BE2C (cell line): ENCODE data around the gene SH3BGRL3.
A peak's percentile ranks its signal among the peaks of the same experiment; 100 is the strongest.

Experiments used
- DNase-seq: peaks from one replicate; pipeline ENCODE4 v3.0.0-alpha.2; 2020
- H3K27me3 ChIP-seq: fragments of 250-450 bp; sonication (Bioruptor Pico); 2 replicates; pipeline ENCODE4 v1.5.1; 2020; ENCODE audit warnings: mild to moderate bottlenecking
- H3K36me3 ChIP-seq: fragments of 250-450 bp; sonication (Bioruptor Pico); 2 replicates; pipeline ENCODE4 v1.5.1; 2020; ENCODE audit warnings: mild to moderate bottlenecking
- H3K4me1 ChIP-seq: fragments of 250-450 bp; sonication (Bioruptor Pico); 2 replicates; pipeline ENCODE4 v1.5.1; 2020
- H3K4me3 ChIP-seq: 2 replicates; pipeline ENCODE4 v1.5.1; 2011; ENCODE audit warnings: low read depth, low read length
- H3K9me3 ChIP-seq: fragments of 250-450 bp; sonication (Bioruptor Pico); 2 replicates; pipeline ENCODE4 v1.5.1; 2020
- TF ChIP-seq, protein P1 (sequence below): IDR thresholded peaks from 2 replicates; pipeline ENCODE4 v1.5.1; 2012; ENCODE audit warnings: mild to moderate bottlenecking, low read depth, low read length

SH3BGRL3 gene

DNA sequence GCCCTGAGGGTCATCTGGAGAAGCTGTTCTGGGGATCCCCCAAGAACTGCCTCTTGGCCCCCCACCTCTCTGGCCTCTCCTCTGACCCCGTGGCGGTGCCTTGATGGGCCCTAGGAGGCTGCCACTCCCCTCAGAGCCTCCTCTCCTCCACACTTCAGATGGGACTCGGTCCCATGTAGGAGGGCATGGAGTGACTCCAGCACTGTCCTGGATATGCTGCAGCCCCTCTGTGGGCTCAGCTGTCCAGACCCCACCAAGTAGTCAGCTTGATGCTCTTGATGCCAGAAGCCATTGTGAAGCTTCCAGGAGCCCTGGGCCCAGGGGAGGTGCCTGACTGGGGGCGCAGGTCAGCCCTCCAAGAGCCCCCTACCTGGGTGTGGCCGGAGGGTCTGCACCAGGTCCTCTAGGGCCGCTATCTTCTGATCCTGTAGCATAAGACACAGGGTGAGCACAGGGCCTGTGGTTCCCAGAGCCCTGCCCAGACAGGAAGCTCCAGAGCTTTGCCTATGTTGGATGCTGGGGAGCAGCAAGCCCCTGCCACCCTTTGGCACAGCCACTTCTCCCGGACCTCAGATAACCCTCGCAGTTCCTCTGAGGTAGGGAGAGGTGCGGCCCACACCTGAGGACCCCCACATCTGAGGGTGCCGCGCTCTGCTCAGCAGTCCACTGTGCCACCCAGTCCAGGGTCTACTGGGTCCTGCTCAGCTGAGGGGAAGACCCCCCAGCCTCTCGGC, 17.3 kb downstream of the SH3BGRL3 start:
- no peaks in the 10 kb centered on the region for H3K4me1 ChIP-seq
- H3K4me3 ChIP-seq = no peak overlapping the region
- DNase-seq = no peak
- no peaks in the 10 kb centered on the region for H3K36me3 ChIP-seq
- H3K27me3 ChIP-seq = no peaks in the 10 kb centered on the region
- TF ChIP-seq, protein P1, sequence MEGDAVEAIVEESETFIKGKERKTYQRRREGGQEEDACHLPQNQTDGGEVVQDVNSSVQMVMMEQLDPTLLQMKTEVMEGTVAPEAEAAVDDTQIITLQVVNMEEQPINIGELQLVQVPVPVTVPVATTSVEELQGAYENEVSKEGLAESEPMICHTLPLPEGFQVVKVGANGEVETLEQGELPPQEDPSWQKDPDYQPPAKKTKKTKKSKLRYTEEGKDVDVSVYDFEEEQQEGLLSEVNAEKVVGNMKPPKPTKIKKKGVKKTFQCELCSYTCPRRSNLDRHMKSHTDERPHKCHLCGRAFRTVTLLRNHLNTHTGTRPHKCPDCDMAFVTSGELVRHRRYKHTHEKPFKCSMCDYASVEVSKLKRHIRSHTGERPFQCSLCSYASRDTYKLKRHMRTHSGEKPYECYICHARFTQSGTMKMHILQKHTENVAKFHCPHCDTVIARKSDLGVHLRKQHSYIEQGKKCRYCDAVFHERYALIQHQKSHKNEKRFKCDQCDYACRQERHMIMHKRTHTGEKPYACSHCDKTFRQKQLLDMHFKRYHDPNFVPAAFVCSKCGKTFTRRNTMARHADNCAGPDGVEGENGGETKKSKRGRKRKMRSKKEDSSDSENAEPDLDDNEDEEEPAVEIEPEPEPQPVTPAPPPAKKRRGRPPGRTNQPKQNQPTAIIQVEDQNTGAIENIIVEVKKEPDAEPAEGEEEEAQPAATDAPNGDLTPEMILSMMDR = no peak
- no peaks in the 10 kb centered on the region for H3K9me3 ChIP-seq

DNA sequence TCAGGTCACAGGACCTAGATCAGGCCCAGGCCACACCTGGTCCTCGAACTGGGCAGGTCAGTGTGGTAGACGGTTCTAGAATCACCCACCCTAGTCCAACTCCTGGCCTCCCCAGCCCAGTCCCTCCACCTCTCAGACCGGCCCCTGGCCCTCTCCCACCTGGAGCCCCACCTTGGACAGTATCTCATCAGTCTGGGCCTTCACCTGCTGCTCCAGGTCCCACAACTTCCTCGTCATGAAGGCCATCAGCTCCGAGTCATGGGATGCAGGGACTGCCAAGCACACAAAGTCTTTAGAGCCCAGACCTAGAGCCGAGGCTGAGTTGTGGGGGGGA, 17.9 kb downstream of the SH3BGRL3 start:
- TF ChIP-seq, protein P1 = no peak
- Histone ChIP-seq H3K27me3 (no peaks in the 10 kb centered on the region), H3K4me1 (no peaks in the 10 kb centered on the region)

DNA sequence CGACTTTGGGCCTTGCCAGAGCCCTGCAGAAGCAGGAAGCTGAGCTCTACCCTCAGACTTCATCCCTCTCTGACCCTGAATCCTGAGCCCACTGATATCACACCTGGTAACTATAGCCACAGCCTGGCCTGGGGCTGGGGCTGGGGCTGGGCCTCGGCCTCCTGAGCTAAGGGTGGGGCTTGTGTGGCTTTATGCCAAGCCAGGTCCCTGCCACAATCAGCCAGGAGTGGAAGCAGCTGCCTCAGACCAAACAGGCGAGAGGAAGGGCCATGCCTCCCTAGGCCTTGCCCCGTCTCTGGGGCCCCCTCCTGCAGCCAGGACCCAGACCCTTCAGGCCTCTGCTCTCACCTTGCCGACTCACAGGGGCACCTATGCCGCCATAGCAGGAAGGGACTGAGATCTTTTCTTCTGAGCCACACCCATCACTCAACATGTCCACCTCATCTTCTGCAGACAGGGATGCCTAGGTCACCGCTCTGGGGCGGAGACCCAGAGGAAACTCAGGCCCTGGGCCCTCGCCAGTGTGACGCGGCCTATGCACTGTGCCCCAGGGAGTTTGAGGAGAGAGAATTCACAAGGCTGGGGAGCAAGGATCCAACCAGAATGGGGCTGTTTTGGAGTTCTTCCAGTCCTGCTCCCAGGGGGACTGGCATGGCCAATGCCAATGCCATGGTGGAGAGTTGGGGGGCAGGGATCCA, 20.8 kb downstream of the SH3BGRL3 start:
- no peaks in the 10 kb centered on the region for H3K9me3 ChIP-seq
- H3K36me3 ChIP-seq = no peaks in the 10 kb centered on the region
- H3K4me1 ChIP-seq = no peaks in the 10 kb centered on the region
- H3K27me3 ChIP-seq = no peaks in the 10 kb centered on the region
- TF ChIP-seq, protein P1 = no peak
- DNase-seq = no peak
- no peak overlapping the region for H3K4me3 ChIP-seq

More for the DNA sequence above, 17.9 kb downstream of the SH3BGRL3 start:
- no peak for DNase-seq
- H3K9me3 ChIP-seq = no peaks in the 10 kb centered on the region
- H3K36me3 ChIP-seq = no peaks in the 10 kb centered on the region
- no peak overlapping the region for H3K4me3 ChIP-seq

DNA sequence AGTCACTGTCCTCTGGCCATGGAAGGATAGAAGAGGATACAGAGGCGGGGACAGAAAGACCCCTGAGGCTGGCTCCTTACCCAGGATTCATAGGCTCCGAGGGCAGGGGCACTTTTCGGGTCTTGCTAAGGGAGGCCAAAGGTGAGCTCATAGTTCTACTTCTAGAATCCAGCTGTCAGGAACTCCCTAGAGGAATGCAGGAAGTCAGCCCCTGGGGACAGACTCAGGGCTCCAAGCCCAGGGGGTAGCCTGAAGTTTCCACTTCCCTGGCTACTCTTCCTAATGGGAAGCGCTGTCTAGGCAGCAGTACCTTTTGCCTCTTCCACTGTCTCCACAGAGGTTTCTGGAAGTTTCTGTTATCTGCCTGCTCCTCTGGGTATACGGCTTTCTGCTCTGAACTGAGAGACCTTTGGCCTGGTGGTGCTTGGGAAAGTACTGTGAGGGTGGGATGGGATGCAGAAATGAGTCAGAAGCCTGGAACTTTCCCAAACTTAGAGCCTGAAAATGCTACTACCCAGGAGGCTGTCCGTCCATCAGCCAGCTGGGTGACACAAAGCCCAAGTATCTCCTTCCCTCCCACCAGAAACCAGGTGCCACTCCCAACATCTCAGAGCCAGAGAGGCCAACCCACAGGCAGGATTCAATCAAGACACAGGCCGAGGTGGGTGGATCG, 23.0 kb downstream of the SH3BGRL3 start:
- Histone ChIP-seq H3K9me3 (no peaks in the 10 kb centered on the region), H3K27me3 (no peaks in the 10 kb centered on the region), H3K4me1 (no peaks in the 10 kb centered on the region), H3K4me3 (no peak overlapping the region), H3K36me3 (no peaks in the 10 kb centered on the region)
- DNase-seq = no peak
- TF ChIP-seq, protein P1 = no peak

DNA sequence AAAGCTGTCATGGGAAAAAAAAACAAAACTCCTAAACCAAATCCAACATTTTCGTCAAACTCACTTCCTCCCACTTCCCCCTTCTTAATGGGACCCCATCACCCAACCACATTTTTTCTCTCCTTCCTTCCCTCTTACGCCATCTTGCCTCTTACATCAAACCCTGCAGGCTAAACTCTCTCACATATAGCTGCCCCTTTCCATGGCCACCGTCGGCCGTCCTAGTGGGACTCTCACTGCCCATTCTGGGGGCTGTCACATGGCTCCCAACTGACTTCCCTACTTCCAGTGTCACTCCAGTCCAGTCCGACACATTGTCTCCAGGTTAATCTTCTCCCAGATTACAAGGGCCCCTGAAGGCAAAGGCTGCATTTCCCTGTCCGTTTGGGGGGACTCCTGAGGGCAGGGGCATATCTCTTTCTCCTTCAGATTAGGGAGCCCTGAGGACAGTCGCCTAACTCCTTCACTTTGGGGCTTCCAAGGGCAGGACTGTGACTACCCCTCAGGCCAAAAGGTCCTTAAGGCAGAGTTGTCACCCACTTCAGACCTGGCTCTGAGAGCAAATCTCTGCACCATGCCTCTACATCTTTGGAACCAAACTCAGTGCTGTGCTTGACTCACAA, 25.9 kb downstream of the SH3BGRL3 start:
- no peaks in the 10 kb centered on the region for H3K36me3 ChIP-seq
- no peaks in the 10 kb centered on the region for H3K9me3 ChIP-seq
- H3K4me3 ChIP-seq = peak overlapping the region; percentile 69
- H3K27me3 ChIP-seq = no peaks in the 10 kb centered on the region
- TF ChIP-seq, protein P1 = no peak
- no peaks in the 10 kb centered on the region for H3K4me1 ChIP-seq
- DNase-seq = no peak
